Glutamatergic neuron (in vitro differentiated cells): ENCODE measurements around the gene TOX2. TPM values are rescaled to one million over a fixed set of nuclear protein-coding genes. Genes with fewer than 3 reads are reported as not detected.

Experiments
- DNase-seq: peaks from one replicate; pipeline ENCODE4 v3.0.0; 2022
- H3K27ac Mint-ChIP-seq: one replicate; pipeline ENCODE4 v1.8.0; 2020; ENCODE audit warnings: mild to moderate bottlenecking, mixed read lengths, inconsistent platforms; ENCODE audit not compliant: unreplicated experiment
- H3K27me3 Mint-ChIP-seq: one replicate; pipeline ENCODE4 v1.8.0; 2020; ENCODE audit warnings: mild to moderate bottlenecking, moderate library complexity, mixed read lengths, inconsistent platforms; ENCODE audit not compliant: unreplicated experiment
- H3K36me3 Mint-ChIP-seq: one replicate; pipeline ENCODE4 v1.8.0; 2020; ENCODE audit warnings: mild to moderate bottlenecking, mixed read lengths, inconsistent platforms; ENCODE audit not compliant: unreplicated experiment
- H3K4me1 Mint-ChIP-seq: one replicate; pipeline ENCODE4 v1.8.0; 2020; ENCODE audit warnings: mild to moderate bottlenecking, low read depth, mixed read lengths, inconsistent platforms; ENCODE audit not compliant: unreplicated experiment
- H3K4me3 Mint-ChIP-seq: one replicate; pipeline ENCODE4 v1.8.0; 2020; ENCODE audit warnings: mild to moderate bottlenecking, mixed read lengths, inconsistent platforms; ENCODE audit not compliant: unreplicated experiment
- H3K9me3 Mint-ChIP-seq: one replicate; pipeline ENCODE4 v1.8.0; 2020; ENCODE audit warnings: mild to moderate bottlenecking, moderate library complexity, mixed read lengths, inconsistent platforms; ENCODE audit not compliant: unreplicated experiment
- CTCF ChIP-seq: fragments of 200-600 bp; sonication (generic); IDR thresholded peaks from one replicate; pipeline ENCODE4 v1.5.0; 2021; ENCODE audit not compliant: partially characterized antibody, unreplicated experiment
- total RNA-seq: library from RNA; stranded (reverse); fragmentation: NEBNext Ultra II Directional; extraction: Animal tissue kit (Norgen Biotek cat#: 25700); gene quantifications from one replicate; pipeline ENCODE4 v1.2.1, GENCODE V29; 2021; ENCODE audit not compliant: unreplicated experiment

TOX2 gene
- total RNA-seq, 1 donor from 2014 or later = 11.0 TPM

DNA sequence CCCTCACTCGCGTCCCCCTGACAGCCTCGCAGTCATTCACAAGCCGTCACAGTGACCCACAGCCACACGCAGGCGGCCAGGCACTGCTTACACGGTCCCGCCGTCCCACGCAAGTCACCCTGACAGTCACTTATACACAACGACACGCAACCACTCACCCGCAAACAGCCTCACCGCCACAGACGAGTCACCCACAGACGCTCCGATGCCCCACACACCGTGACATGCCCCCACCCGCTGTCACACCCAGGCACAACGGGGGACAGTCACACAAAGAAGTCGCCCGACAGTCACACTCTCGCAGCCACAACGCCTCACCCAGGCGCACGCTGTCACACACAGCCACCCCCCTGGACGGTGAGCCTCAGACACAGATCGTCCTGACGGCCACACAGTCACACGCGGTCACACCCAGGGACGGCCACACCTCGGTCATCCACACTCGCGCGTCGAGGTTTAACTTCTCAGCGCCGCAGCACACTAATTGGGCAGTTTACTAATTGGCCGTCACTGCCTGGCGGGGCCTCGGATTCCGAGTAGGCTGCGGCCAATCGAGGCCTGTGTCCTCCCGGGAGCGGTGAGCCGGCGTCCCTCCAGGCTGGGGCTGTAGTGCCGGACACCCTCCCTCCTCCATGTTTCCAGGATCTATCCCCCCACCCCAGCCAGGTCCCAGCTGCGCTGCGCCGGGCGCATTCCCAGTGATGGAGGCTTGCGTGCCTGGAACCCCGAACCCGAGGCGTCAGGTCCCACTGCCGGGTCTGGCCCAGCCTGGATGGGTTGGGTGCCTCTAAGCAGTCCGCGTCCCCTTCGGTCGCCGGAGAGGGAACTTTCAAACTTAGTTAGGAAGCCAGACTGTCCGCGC is 790 bp downstream of the TOX2 start:
- H3K9me3 Mint-ChIP-seq = peaks cover 12% of the 10 kb centered on the region
- H3K4me3 Mint-ChIP-seq = peak overlapping the region; percentile 98
- peaks cover 8% of the 10 kb centered on the region for H3K4me1 Mint-ChIP-seq
- peaks cover 21% of the 10 kb centered on the region for H3K27me3 Mint-ChIP-seq
- DNase-seq = peak; percentile 48
- H3K27ac Mint-ChIP-seq = peak overlapping the region; percentile 75
- peaks cover 6% of the 10 kb centered on the region for H3K36me3 Mint-ChIP-seq
- no peak for TF ChIP-seq CTCF

- Mint-ChIP-seq H3K27me3 (peaks cover 21% of the 10 kb centered on the region), H3K4me3 (peak overlapping the region; percentile 98)
- peak; percentile 60 for DNase-seq
Measured at GRCh38 chr20:43916073-43916880, 1.6 kb downstream of the TOX2 start.

GRCh38 chr20:43916881-43917371 is 2.3 kb downstream of the TOX2 start:
- Mint-ChIP-seq H3K27me3 (peaks cover 19% of the 10 kb centered on the region), H3K27ac (no peak overlapping the region), H3K4me3 (peak overlapping the region; percentile 73), H3K36me3 (peaks cover 6% of the 10 kb centered on the region), H3K9me3 (peaks cover 12% of the 10 kb centered on the region), H3K4me1 (peaks cover 8% of the 10 kb centered on the region)
- no peak for TF ChIP-seq CTCF
- no peak for DNase-seq

More at GRCh38 chr20:43916073-43916880, 1.6 kb downstream of the TOX2 start:
- H3K27ac Mint-ChIP-seq = no peak overlapping the region
- peaks cover 6% of the 10 kb centered on the region for H3K36me3 Mint-ChIP-seq
- peaks cover 8% of the 10 kb centered on the region for H3K4me1 Mint-ChIP-seq
- TF ChIP-seq CTCF = no peak
- peaks cover 12% of the 10 kb centered on the region for H3K9me3 Mint-ChIP-seq

DNA sequence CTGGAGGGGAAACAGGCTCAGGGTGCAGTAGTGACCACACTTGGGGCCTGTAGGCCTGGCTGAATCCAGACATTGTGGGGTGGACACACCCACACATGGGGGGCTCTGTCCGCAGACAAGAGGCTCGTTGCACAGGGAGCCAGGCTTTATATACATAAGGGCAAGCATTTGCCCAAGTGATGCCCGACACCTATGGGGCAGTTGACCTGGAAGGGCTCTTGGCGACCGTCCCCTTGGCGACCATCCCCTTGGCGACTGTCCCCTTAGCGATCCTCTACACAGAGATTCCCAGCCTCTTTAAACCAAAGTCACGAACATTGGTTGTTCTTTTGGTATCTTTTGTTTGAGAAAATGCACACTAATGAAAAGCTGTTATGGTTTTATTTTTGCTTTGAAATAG is 2.7 kb downstream of the TOX2 start:
- Mint-ChIP-seq H3K27me3 (peaks cover 19% of the 10 kb centered on the region), H3K4me3 (no peak overlapping the region), H3K36me3 (peaks cover 6% of the 10 kb centered on the region), H3K9me3 (peaks cover 12% of the 10 kb centered on the region), H3K27ac (no peak overlapping the region), H3K4me1 (peaks cover 8% of the 10 kb centered on the region)
- no peak for TF ChIP-seq CTCF
- DNase-seq = no peak
